HG03469 (cell line): ENCODE results near the gene AQP12B.

Experiments
- ATAC-seq: cut with Tn5 transposase; IDR thresholded peaks from one replicate; pipeline ENCODE4 v1.9.1; 2021; ENCODE audit warnings: mild to moderate bottlenecking, moderate library complexity, moderate number of reproducible peaks; ENCODE audit not compliant: unreplicated experiment

AQP12B gene

GRCh38 chr2:240650254-240650965 is 32.3 kb downstream of the AQP12B start:
- ATAC-seq, result no peak

DNA sequence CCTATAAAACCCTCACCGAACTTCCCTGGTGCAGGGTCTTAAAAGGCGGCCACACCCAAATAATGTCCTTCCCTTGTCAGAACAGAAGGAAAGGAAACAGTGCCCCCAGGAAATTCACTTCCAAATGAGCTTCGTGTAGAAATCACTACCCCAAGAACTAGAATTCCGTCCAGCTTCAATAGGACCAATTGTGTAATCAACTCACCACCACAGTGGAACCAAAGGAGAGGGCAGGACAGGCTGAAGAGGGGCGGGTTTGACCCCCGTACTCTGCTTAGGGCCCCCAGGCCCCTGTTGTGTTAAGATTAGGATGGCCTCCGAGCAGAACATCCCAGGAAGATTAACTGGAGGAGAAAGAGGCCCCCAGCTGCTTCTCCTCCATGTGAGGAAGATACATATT is 33.4 kb downstream of the AQP12B start:
- ATAC-seq, result no peak

DNA sequence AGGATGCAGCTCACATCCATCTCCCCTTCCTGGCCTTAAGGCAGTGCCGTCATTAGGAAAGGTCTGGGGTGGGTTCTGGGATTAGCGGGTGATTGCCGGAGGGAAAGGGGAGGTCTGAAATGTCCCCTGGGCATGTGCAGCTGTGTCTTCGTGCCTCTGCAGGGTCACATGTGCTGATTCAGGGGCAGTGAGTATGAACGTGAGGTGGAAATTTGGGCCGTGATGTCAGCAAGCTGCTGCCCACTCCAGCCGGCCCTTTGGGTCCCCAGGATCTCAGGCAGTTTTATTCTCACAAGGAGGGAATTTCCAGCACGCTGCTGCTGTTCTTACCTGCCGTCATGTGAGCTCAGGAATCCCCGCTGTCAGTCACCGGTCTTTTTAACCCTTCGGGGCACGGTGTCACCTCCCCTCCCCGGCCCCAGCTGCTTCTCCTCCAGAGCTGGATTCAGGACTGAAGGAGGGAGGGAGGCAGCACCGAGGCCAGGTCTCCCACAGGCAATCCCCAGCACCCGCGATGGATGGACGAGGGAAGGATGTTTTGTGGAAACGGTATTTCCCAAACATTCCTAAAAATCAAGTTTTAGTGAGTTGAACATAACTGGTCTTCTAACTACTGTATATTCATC is 33.9 kb downstream of the AQP12B start:
- ATAC-seq, result no peak

DNA sequence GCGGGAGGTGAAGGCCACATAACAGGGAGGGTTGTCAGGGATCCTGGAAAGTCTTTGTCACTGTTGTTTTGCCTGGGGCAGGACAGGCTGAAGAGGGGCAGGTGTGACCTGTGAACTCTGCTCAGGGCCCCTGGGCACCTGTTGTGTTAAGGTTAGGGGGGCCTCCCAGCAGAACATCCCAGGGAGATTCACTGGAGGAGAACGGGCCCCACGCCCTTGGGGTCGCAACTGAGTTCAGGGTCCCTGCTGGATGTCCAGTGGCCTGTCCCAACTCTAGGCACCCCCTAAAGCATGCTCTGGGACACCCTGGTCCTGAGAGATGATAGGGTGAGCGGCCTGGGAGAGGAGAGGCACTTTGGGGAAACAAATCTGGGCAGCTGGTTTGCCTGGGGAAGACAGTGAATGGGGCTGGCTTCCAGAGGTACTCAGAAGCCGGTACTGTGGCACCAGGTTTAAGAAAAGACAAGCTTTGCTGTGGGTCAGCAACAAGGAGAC is 34.5 kb downstream of the AQP12B start:
- ATAC-seq, result no peak

DNA sequence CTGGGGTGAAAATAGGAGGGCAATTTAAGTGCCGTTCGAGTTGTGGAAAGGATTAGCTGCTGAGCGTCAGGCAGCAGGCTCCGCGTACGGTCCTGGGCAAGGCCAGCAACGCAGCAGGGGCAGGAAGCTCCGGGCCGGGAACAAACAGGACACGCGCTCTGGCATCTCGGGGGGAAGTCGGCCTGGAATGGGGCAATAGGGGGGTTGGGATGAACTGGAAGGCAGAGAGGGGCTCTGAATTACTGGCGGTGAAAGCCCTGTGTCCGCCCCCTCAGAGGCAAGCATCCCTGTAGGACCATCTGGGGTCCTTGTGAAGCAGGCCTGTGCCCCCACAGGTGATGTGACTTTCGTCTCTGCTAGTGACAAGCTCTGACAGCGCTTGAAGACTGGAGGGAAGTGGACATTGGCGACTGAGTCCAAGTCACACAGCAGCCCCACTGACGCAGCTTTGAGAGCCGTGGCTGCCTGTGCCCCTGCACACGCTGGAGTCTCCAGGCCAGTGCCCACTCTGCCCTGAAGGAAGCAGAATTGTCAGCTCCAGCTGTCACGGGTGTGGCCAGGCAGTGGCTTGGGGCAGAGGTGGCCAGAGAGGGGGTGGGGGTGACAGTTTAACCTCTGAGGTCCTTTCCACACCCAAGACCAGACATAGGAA is 35.1 kb downstream of the AQP12B start:
- ATAC-seq, result no peak

DNA sequence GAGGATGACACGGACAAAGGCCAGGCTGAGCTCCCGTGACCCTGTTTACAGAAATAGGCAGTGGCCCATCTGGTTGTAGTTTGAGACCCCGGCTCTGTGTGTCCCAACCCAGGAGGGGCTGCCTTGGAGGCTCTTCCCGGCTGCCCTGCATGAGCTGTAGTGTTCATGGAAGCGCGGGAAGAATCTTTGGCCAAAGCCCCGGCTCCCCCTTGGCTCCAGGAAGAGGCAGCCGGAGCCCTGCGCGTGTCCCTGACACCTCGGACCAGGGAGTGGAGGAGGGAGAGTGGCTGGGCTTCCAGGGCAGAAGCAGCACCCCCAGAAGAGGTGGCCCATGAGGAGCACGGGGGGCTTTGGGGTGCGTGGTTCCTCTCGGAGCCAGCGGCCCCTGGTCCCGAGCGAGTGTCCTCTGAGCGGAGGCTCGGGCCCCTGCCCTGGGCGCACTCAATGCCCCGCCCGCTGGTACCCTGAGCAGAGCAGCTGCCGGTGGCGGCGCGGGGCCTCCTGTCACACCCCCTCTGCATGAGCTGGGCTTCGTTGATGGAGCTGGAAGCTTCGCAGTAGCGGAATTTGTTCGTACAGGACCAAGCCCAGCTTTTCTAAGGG is 35.7 kb downstream of the AQP12B start:
- ATAC-seq, result no peak

GRCh38 chr2:240646176-240646899 is 36.3 kb downstream of the AQP12B start:
- no peak for ATAC-seq

- ATAC-seq, result no peak
Observed at GRCh38 chr2:240645801-240646175, 36.9 kb downstream of the AQP12B start.

DNA sequence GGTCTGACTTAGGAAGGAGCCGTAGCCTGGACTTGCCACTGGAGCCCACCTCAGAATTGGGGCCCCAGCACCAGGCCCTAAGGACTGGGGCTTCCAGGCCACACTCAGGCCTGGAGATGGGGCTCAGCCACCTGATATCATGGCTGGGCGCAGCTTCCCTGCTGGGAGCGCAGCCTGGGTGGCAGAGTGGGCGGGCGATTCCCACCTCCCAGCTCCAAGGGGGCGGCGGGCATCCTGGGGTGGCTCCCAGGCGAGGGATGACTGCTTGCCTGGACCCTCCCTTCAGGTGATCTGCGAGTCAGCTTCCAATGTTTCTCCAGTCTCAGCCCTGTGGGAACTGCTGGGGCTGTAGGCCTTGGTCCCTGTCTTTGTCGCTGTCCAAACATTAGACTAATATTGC is 37.3 kb downstream of the AQP12B start:
- ATAC-seq, result no peak

DNA sequence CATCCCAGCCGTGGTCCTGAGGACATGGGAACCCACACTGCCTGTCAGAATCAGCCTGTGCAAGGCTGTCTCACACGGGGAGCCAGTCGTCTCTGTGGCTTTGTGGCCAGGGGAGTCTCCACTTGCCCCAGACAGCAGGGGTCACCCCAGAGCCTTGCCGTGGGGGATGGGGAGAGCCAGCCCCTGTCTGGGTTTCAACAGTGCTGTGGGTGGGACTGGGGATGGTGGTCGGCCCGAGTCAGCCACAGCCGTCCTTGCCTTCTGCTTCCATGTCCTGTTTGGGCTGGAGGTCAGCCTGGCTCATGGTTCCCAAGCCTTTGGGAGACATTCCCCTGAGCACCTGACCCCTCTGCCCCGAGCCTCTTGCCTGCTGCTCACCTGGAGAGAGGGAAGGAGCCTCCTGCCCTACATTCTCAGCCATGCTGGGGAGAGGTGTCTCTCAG is 37.8 kb downstream of the AQP12B start:
- ATAC-seq, result no peak

- ATAC-seq, result no peak
Observed at GRCh38 chr2:240644171-240644651, 38.5 kb downstream of the AQP12B start.

DNA sequence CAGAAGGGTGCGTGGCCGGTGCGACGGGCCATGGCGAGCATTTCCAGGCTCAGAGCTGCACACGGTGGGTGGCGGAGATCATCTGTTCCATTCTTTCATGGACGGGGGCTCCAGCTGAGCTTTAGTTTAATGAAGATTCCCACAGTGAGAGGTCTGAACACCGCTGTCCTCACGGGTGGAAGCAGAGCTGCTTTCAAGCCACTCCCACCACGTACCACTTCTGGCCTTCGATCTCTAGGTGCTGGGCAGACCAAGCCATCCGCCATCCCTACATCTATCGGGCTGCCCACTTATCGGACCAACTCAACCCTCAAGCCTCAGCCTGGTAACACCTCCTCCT is 38.9 kb downstream of the AQP12B start:
- ATAC-seq, result no peak

DNA sequence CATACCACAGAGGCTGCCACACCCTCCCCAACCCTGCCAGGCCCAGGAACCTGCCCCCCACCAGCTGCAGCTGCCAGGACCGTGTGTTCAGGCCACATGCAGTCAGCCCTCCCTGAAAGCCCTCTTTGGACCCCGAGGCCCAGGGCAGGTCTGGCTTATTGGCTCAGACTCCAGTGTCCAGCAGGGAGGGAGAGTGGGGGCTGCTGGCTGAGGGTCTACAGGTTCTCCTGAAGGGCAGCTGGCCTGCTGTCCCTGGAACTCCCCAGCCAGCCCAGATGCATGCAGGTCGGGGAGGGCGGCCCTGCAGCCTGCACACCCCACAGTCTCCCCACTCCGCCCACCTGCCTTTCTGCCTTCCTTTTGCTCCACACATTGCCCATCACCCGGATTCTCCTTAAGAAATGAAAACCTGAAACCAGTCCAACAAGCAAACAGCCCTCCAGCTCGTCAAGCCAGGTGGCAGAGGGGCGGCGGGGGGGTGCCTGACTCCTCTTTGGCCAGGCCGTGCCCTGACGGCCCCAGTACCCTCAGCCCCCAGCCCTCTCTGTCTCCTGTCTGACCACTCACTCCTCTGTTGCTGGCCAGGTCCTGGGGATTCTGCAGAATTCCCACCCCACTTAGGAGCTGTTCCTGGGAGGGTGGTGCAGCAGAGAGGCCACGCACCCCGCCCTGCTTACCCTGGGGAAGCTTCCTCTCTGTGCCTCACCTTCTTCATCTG is 39.4 kb downstream of the AQP12B start:
- ATAC-seq, result no peak

- no peak for ATAC-seq
Observed at GRCh38 chr2:240642806-240643092, 39.9 kb downstream of the AQP12B start.

DNA sequence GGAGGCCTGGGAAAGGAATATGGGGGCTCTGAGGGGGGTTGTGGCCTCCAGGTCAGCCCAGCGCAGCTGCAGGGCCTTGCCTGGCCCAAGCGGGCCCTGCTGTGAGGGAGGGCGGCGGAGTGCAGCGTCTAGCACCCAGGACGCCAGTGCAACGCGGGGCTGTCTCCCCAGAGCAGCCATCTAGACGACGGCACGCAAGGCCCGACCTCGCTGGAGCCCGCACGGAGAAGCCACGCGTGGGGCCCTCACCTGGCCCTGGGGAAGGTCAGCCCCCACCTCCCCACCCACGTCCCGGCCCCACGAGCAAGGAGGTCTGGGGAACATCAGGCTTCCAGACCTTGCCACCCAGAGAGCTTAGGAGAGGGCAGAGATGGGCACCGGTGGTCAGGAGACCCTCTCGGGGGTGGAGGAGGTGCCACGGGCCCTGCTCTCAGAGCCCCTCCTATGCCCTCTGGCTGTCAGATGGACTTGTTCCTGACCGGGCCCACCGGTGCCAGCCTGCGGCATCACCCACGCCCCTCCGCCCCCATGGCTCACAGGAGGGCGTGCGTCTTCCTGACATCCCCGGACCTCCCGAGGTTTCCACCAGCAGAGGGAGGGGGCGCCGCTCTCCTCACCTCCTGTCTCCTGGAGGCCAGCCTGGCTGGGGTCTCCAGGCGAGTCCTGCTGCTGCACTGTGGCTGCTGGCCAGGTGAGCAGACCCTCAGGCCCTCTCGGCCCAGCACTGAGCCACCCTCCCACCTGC is 40.5 kb downstream of the AQP12B start:
- no peak for ATAC-seq

DNA sequence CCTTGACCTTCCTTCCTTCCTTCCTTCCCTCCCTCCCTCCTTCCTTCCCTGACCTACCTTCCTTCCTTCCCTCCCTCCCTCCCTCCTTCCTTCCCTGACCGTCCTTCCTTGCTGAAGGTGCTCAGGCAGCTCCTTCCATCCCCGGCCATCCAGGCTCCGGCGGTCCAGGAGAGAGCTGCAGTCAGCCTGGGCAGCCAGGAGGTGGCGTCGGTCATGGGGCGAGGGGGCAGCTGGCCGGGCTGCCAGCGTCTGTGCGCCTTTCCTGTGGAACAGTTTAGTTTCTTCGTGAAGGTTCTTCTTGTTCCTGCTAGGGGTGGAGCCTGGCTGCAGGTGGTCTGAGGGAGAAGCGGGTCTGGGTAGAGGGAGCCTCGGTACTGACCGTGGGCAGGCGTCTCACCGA is 41.7 kb downstream of the AQP12B start:
- no peak for ATAC-seq

GRCh38 chr2:240639566-240639965 is 43.1 kb downstream of the AQP12B start:
- ATAC-seq, result no peak

DNA sequence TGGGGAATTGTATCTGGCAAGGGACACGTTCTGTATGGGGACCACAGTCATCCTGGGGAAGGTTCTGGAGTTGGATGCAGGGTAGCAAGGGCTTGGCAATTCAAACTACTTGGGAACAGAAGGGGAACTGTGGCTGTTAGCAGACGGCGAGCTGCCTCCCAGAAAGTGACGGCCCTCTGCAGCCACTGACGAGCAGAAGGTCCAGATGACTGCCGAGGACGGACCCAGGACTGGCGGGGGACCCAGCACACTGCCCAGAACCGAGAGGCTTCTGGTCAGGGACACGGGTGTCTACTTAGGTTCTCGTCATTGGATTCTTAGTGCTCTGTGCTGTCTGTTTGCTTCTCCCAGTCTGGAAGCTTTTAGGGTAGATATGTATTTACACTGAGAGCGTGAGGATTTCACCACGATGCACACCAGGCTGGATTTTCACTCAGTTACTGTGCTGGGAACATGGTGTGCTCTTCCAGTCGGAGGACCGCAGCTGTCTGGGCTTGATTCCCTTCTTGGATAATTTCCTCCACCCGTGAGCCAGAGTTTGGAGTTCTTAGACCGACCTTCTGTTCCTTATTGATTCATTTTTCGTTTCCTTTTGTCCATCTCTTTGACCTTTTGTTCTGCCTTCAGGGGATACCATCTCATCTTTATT is 44.0 kb downstream of the AQP12B start:
- ATAC-seq, result no peak

- ATAC-seq, result no peak
Observed at GRCh38 chr2:240637901-240638345, 44.8 kb downstream of the AQP12B start.
